ENCODE results near the gene ZNF436.

Gene ZNF436

GRCh38 chr1:23402286-23403037, 32.8 kb upstream of the ZNF436 start:
- no peak overlapping the region for H3K27ac ChIP-seq
- peaks cover 39% of the 10 kb centered on the region for H3K4me1 ChIP-seq
- no peaks in the 10 kb centered on the region for H3K36me3 ChIP-seq
- no peaks in the 10 kb centered on the region for H4K20me1 ChIP-seq
- TF ChIP-seq Cebpa-rat (IDR thresholded peaks at IDR 0.05) = no peak
- no peaks in the 10 kb centered on the region for H3K27me3 ChIP-seq
- no peaks in the 10 kb centered on the region for H3K9me3 ChIP-seq
- H3K4me3 ChIP-seq = no peak overlapping the region
- no peak overlapping the region for H3K9ac ChIP-seq
- no peak overlapping the region for H3K4me2 ChIP-seq

DNA sequence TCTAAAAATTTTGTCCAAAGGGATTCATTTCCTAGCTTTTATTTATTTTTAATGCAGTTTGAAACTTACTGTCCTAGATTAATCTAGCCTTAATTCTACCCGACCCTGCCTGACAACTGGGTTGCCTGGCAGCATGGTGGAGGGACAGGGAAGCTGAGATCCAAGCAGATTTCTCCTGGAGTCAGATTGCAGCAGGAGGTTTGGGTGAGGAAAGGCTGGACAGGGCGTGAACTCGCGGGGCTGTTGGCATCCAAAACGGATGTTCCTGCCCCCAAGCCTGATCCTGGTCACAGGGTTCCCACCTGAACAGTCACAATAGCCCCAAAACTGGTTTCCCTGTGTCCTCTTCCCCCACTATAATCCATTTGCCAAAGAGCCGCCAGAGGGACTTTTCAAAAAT, 31.7 kb upstream of the ZNF436 start:
- H3K9me3 ChIP-seq = no peaks in the 10 kb centered on the region
- no peak overlapping the region for H3K27ac ChIP-seq
- no peak overlapping the region for H3K4me3 ChIP-seq
- no peaks in the 10 kb centered on the region for H4K20me1 ChIP-seq
- H3K27me3 ChIP-seq = no peaks in the 10 kb centered on the region
- no peak overlapping the region for H3K9ac ChIP-seq
- no peak for TF ChIP-seq Cebpa-rat (IDR thresholded peaks at IDR 0.05)
- H3K4me1 ChIP-seq = peaks cover 39% of the 10 kb centered on the region
- no peaks in the 10 kb centered on the region for H3K36me3 ChIP-seq
- H3K4me2 ChIP-seq = no peak overlapping the region

- Histone ChIP-seq H3K4me3 (no peak overlapping the region), H4K20me1 (no peaks in the 10 kb centered on the region), H3K36me3 (no peaks in the 10 kb centered on the region), H3K9ac (no peak overlapping the region), H3K4me1 (peaks cover 39% of the 10 kb centered on the region), H3K27me3 (no peaks in the 10 kb centered on the region), H3K9me3 (no peaks in the 10 kb centered on the region), H3K27ac (no peak overlapping the region), H3K4me2 (no peak overlapping the region)
- no peak for TF ChIP-seq Cebpa-rat (IDR thresholded peaks at IDR 0.05)
Observed at GRCh38 chr1:23400324-23401114, 30.9 kb upstream of the ZNF436 start.

- Histone ChIP-seq H3K4me2 (no peak overlapping the region), H3K9ac (no peak overlapping the region), H3K9me3 (no peaks in the 10 kb centered on the region), H3K27ac (no peak overlapping the region), H3K36me3 (no peaks in the 10 kb centered on the region), H3K27me3 (no peaks in the 10 kb centered on the region), H3K4me3 (no peak overlapping the region), H4K20me1 (no peaks in the 10 kb centered on the region), H3K4me1 (peaks cover 48% of the 10 kb centered on the region)
- TF ChIP-seq Cebpa-rat (IDR thresholded peaks at IDR 0.05) = no peak
Observed at GRCh38 chr1:23399229-23399628, 29.6 kb upstream of the ZNF436 start.

GRCh38 chr1:23397908-23398307, 28.3 kb upstream of the ZNF436 start:
- Histone ChIP-seq H3K4me2 (no peak overlapping the region), H3K4me3 (no peak overlapping the region), H3K27me3 (no peaks in the 10 kb centered on the region), H3K9ac (no peak overlapping the region), H3K36me3 (no peaks in the 10 kb centered on the region), H3K27ac (no peak overlapping the region), H3K9me3 (no peaks in the 10 kb centered on the region), H3K4me1 (peaks cover 45% of the 10 kb centered on the region), H4K20me1 (no peaks in the 10 kb centered on the region)
- no peak for TF ChIP-seq Cebpa-rat (IDR thresholded peaks at IDR 0.05)

GRCh38 chr1:23396380-23396779, 26.7 kb upstream of the ZNF436 start:
- Histone ChIP-seq H3K36me3 (no peaks in the 10 kb centered on the region), H4K20me1 (no peaks in the 10 kb centered on the region), H3K9me3 (no peaks in the 10 kb centered on the region), H3K27ac (no peak overlapping the region), H3K27me3 (no peaks in the 10 kb centered on the region), H3K4me2 (no peak overlapping the region), H3K4me3 (no peak overlapping the region), H3K9ac (no peak overlapping the region), H3K4me1 (peaks cover 32% of the 10 kb centered on the region)
- no peak for TF ChIP-seq Cebpa-rat (IDR thresholded peaks at IDR 0.05)

- H3K36me3 ChIP-seq = no peaks in the 10 kb centered on the region
- no peak overlapping the region for H3K27ac ChIP-seq
- H3K27me3 ChIP-seq = no peaks in the 10 kb centered on the region
- TF ChIP-seq Cebpa-rat (IDR thresholded peaks at IDR 0.05) = no peak
- H3K9me3 ChIP-seq = no peaks in the 10 kb centered on the region
- H4K20me1 ChIP-seq = no peaks in the 10 kb centered on the region
- H3K4me3 ChIP-seq = no peak overlapping the region
- H3K4me1 ChIP-seq = peaks cover 27% of the 10 kb centered on the region
- H3K9ac ChIP-seq = no peak overlapping the region
- H3K4me2 ChIP-seq = no peak overlapping the region
Observed at GRCh38 chr1:23395849-23396248, 26.2 kb upstream of the ZNF436 start.

DNA sequence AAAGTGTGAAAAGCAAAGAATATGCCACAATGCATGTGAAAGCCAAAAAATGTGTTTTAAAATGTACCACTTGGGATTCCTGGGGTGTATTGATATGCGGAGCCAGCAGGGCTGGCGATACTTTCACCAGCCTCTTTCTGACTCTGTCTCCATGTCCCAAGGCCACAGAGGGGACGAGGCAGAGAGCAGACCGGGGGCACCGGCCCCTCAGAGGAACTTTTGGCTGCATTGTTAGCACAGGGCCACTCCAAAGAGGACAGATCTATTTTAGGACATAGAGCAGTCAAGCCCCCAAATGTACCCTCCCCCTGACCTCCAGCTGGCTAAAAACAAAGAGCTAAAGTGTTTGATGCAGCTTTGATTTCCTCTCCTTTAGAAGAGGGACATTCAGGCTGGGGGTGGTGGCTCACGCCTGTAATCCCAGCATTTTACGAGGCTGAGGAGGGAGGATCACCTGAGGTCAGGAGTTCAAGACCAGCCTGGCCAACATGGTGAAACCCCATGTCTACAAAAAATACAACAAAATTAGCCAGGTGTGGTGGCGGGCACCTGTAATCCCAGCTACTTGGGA, 25.6 kb upstream of the ZNF436 start:
- Histone ChIP-seq H3K36me3 (no peaks in the 10 kb centered on the region), H3K4me2 (no peak overlapping the region), H3K27me3 (no peaks in the 10 kb centered on the region), H3K9me3 (no peaks in the 10 kb centered on the region), H4K20me1 (no peaks in the 10 kb centered on the region), H3K4me3 (no peak overlapping the region), H3K9ac (no peak overlapping the region), H3K27ac (no peak overlapping the region), H3K4me1 (peaks cover 27% of the 10 kb centered on the region)
- TF ChIP-seq Cebpa-rat (IDR thresholded peaks at IDR 0.05) = no peak

- Histone ChIP-seq H3K9me3 (no peaks in the 10 kb centered on the region), H4K20me1 (no peaks in the 10 kb centered on the region), H3K27me3 (no peaks in the 10 kb centered on the region), H3K4me3 (no peak overlapping the region), H3K9ac (no peak overlapping the region), H3K4me1 (peaks cover 27% of the 10 kb centered on the region), H3K27ac (no peak overlapping the region), H3K4me2 (peak overlapping the region; percentile 55), H3K36me3 (no peaks in the 10 kb centered on the region)
- TF ChIP-seq Cebpa-rat (IDR thresholded peaks at IDR 0.05) = no peak
Observed at GRCh38 chr1:23394684-23395083, 25.0 kb upstream of the ZNF436 start.

GRCh38 chr1:23394181-23394580, 24.5 kb upstream of the ZNF436 start:
- Histone ChIP-seq H3K36me3 (no peaks in the 10 kb centered on the region), H3K9ac (no peak overlapping the region; the same call in 1 of the 2 replicates), H3K4me2 (peak overlapping the region; percentile 55), H4K20me1 (no peaks in the 10 kb centered on the region), H3K4me1 (peaks cover 27% of the 10 kb centered on the region), H3K4me3 (no peak overlapping the region), H3K27me3 (no peaks in the 10 kb centered on the region), H3K27ac (no peak overlapping the region), H3K9me3 (no peaks in the 10 kb centered on the region)
- TF ChIP-seq Cebpa-rat (IDR thresholded peaks at IDR 0.05) = no peak

Data from BLaER1 (cell line).